Epidermal melanocyte (primary cell): Measurements from ENCODE around the gene TCF23.
"Not testable (repeated sequence)": the region's sequence is repeated elsewhere in the genome, so short reads cannot be mapped to it uniquely, and the experiment has no call there.

ENCODE experiments used
- DNase-seq: peaks from one replicate; pipeline ENCODE4 v3.0.0; 2011; ENCODE audit warnings: low spot score; ENCODE audit not compliant: insufficient read length

The TCF23 gene

DNA sequence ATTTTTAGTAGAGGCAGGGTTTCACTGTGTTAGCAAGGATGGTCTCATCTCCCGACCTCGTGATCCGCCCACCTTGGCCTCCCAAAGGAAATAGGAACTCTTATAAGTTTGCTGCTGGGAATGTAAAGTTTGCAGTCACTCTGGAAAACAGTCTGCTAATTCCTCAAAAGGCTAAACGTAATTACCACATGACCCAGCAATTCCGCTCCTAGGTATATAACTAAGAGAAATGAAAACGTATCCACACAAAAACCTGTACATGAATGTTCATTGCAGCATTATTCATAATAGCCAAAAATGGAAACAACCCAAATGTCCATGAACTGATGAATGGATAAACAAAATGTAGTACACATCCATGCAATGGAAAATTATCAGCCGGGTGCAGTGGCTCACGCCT, 41.2 kb downstream of the TCF23 start:
- DNase-seq: no peak

DNA sequence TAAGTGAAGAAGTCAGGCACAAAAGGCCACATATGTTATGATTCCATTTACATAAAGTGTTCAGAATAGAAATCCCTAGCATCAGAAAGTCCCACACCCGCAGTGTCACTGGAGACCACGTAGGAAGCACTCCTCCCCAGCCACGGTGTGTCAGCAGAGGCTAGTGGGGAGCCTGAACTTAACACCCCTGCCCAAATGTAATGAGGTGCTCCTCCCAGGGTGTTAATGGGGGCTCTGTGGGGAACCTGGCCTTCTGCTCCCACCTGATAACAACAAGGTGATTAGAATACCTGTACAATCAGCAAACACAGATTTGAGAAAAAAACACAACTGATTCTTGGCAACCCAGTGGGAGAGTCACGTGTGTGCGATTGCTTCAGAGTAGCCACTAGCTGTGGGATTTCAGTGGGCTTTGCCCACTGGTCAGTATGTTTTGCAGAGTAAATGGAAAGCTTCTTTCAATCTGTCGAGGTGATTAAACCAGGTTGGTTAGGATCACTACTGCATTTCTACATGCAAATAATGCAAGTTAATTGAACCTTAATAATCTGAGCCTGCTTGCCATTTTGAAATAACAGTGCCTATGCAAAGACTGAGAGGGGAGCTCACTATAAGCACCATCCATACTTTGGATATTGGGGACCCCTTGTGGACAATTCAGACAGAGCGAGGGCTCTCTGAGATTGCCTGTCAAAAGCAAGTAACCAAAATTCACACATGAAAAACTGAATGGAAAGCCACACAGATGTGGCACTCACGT, 42.4 kb downstream of the TCF23 start:
- DNase-seq: no peak

DNA sequence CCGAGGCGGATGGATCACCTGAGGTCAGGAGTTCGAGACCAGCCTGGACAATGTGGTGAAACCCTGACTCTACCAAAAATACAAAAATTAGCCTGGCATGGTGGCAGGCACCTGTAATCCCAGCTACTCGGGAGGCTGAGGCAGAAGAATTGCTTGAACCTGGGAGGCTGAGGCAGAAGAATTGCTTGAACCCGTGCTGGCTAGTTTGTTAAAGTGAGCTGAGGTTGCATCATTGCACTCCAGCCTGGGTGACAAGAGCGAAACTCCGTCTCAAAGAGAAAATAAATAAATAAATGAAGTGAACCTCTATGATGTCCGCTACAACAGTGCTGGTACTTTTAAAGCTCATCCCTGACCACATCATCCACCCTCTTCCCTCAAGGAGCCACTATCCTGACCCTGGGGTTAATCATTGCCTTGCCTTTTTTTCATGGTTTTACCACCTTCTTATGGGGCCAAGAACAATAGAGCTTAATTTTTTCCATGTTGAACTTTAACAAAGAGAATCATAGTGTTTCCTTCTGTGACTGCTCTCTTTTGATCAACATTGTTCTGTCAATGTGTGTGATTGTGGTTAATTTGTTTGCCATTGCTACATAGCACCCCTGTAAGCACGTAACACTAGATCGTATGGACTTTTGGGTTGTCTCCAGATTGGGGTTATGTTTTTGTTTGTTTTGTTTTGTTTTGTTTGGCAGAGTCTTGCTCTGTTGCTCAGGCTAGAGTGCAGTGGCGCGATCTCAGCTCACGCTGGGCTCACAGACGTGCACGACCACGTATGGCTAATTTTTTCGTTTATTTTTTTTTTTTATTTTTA, 45.9 kb downstream of the TCF23 start:
- no peak for DNase-seq

DNA sequence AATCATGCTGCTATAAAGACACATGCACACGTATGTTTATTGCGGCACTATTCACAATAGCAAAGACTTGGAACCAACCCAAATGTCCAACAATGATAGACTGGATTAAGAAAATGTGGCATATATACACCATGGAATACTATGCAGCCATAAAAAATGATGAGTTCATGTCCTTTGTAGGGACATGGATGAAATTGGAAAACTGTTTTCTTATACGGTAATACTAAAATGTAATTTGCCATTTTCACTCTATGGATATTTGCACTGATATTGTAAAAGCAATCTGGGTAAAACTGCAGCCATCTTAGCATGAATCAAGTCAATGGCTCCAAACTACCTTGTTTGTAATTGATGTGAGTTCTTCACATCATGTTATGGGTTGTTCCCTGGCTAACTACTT, 47.0 kb downstream of the TCF23 start:
- not testable (repeated sequence) for DNase-seq

DNA sequence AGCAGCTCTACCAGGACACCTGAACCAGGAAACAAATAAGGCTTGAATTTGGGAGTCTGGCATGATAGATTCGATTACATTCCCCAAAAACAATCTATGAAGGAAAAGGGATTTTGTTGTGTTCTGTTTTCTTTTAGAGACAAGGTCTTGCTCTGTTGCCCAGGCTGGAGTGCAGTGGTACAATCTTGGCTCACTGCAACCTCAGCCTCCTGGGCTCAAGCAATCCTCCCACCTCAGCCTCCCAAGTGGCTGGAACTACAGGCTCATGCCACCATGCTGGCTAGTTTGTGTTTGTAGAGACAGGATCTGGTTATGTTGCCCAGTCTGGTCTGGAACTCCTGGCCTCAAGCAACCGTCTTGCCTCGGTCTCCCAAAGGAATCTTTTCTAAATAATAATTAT, 49.3 kb downstream of the TCF23 start:
- not testable (repeated sequence) for DNase-seq

DNA sequence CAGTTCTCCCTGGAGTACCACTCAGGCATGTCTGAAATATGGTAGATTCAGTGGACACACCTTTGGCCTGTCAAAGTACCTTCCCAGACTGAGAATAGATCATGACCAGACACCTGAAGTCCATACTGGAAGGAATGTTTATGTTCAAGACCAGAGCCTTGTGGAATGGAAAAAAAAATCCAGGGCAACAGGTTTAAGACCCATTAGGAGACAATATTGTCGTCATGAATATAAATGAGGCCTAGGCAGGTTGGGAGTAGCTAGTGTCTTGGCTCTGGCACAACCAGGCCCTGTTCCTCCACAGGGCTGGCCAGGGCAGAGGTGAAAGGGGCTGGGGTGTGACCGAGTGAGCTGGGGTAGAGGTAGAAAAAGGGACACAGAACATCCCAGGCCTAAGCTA, 49.8 kb downstream of the TCF23 start:
- no peak for DNase-seq

DNA sequence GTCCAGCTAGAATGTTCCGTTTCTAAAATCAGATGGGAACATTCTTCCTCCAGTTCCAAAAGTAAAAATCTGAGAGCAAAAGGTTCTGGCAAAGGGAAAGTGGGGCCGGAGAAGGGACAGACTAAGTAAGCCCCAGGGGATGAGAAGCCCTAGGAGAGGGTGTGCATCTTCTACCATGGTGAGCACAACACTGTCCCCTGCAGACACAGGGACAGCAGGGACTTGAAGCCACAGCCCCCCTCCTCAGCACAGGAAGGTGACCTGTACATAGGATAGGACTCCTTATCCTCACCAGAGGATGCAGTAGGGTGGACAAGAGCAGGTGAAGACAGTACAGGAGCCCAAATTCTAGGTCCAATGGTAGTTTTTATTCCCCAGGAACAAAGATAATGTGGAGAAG, 50.4 kb downstream of the TCF23 start:
- no peak for DNase-seq

DNA sequence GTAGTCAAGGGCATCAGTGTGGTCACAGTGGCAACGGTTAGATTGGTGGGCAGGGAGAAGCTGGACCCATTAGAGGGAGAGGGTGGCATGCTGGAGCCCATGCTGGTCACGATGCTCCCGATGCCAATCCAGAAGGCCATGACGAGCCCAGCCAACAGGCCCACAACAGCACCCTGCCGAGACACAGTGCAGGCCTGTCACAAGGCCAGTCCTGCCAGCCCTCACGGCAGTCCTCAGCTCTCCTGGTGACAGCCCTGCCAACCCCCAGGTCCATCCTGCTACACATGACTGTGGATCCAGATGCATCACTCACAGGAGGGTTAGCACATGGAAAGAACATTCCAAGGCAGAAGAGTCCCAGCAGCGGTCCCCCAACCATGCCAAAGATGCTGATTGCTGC, 52.9 kb downstream of the TCF23 start:
- no peak for DNase-seq

DNA sequence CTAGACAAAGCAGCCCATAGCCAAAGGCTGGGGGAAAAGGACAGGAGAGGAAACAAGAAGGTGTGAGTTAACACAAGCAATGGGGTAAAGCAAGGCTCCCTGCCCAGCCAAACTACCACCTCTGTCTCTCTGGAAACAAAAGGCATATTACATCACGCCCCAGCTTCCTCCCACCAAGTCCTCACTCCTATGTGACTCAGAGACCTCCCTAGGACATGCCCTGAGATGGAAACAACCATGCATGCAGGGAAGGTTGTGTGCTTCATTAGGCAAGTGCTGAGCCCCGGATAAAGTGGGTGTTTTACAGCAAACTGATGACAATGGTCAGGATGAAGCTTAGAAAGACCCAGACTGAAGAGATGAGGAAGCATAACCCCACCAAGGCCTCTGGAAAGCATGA, 54.0 kb downstream of the TCF23 start:
- DNase-seq: no peak

DNA sequence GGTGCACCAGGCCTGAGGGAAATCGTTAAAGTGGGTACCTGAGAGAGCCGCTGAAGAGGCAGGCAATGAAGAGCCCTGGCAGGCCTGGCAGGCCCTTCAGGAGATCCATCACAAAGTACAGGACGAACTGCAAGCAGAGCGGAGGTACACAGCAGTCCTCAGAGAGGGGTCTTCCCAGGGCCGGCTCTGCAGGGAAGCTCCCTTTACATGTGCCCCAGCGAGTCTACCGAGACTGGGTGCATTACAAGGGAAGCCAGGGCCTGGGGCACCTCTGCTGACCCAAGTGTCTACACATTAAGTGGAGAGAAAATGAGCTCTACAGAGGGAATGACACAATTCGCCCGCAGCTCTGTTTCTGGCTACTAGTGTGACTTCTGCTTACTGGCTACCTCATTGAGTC, 54.9 kb downstream of the TCF23 start:
- no peak for DNase-seq

DNA sequence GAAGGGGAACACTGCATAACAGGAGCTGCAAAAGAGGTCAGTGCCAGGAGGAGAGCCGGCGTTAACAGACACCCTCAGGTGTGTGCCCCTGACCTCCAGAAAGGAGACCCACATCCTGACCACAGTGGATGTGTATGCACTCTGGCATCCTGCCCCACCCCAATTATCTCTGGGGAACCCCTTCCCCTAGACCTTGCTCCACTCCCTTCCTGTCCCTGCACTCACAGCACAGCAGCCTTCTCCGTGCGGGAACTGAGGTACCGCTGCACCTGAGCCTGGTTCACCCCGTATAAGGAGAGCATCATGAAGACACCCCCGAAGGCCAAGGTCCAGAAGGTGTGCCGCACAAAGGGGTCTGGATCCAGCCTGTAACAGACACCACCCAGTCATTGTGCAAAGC, 55.8 kb downstream of the TCF23 start:
- no peak for DNase-seq

DNA sequence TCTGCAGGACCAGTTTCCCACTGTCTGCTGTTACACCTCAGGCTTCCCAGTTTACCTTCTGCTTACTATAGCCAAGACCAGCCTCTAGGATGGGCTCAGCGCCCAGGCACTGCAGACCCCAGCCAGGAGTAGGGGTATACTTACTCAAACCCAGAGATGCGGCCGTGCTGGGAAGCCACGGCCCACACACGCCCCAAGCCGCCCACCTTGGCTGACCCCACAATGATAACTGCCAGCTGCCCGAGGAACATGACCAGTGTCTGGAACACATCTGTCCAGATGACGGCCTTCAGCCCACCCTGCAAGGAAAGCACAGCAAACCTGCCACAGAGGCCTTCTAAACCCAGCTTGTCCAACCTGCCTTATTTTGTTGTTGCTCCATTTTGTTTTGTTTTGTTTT, 56.4 kb downstream of the TCF23 start:
- no peak for DNase-seq

DNA sequence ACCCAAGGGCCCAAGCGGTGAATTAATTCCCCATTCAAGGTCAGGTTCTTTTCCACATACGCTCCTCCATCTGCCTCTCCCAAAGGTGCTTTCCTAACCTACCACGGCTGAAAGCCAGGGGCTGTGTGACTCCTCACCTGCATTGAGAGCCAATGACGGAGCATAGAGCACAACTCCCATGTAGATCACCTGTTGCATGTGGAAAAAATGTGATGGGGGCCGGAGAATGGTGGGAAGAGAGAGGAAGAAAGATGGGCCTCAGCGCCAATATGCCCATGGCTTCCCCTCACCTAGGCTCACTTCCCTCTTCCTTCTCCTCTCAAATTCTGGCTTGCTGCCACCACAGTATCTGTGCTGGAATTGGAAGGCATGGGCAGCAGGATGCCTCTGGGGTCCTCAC, 57.5 kb downstream of the TCF23 start:
- DNase-seq: no peak
